GM12865 (cell line): Measurements from ENCODE around the gene FAM171A1.

ENCODE experiments used
- DNase-seq: peaks from one replicate; pipeline ENCODE4 v3.0.0; 2010; ENCODE audit warnings: low read depth
- H3K4me3 ChIP-seq: 2 replicates; pipeline ENCODE4 v1.5.1; 2011; ENCODE audit warnings: mild to moderate bottlenecking, low read depth, low read length, control low read depth
- TF ChIP-seq, protein P1 (sequence below): IDR thresholded peaks from 2 replicates; pipeline ENCODE4 v1.5.1; 2011; ENCODE audit warnings: low read length, control low read depth, low read depth, inconsistent platforms; ENCODE audit not compliant: insufficient read depth; ENCODE audit errors: missing control alignments

Gene FAM171A1

DNA sequence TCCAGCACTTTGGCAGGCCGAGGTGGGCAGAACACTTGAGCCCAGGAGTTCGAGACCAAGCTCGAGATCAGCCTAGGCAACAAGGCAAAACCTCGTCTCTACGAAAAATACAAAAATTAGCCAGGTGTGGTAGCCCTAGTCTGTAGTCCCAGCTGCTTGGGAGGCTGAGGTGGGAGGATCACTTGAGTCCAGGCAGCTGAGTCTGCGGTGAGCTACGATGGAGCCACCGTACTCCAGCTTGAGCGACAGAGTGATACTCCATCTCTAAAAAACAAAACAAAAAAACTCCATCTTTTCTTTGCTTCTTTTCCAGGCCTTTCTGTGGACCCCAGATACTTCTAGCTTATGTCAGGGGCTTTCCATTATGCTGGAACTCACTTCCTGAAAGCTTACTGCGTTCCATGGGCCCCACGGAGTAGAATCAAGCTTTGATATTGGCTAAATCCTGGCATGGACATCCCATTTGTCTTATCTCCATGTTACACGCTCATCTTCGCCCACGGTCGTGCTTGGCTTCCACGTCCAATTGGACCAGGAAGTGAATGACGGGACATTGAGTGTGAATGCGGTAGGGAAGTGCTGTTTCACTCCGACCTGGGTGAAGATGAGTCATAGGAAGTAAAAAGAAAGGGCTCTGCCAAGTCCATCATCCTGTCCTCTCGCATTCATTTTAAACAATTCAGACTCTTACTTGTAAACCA is 45.7 kb downstream of the FAM171A1 start:
- TF ChIP-seq, protein P1, sequence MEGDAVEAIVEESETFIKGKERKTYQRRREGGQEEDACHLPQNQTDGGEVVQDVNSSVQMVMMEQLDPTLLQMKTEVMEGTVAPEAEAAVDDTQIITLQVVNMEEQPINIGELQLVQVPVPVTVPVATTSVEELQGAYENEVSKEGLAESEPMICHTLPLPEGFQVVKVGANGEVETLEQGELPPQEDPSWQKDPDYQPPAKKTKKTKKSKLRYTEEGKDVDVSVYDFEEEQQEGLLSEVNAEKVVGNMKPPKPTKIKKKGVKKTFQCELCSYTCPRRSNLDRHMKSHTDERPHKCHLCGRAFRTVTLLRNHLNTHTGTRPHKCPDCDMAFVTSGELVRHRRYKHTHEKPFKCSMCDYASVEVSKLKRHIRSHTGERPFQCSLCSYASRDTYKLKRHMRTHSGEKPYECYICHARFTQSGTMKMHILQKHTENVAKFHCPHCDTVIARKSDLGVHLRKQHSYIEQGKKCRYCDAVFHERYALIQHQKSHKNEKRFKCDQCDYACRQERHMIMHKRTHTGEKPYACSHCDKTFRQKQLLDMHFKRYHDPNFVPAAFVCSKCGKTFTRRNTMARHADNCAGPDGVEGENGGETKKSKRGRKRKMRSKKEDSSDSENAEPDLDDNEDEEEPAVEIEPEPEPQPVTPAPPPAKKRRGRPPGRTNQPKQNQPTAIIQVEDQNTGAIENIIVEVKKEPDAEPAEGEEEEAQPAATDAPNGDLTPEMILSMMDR: no peak
- no peak overlapping the region for H3K4me3 ChIP-seq
- DNase-seq: no peak

DNA sequence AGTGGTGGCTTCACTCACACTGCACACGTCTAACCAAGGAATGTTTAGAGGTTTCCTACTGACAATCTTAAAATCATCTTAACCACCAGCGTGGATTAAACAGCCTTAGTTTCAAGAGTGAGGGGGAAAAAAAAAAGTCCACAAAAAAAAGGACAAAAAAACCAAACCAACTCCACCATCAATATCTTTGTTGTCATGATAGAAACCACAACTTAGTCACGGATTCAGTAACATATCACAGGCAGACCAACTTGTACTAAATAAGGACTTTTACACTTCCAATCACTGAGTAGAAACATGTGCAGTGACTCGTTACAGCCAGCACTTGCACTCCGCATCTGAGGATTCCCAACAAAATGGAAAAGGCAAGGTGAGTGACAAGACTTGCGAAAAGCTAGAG is 46.5 kb downstream of the FAM171A1 start:
- no peak for DNase-seq
- H3K4me3 ChIP-seq: no peak overlapping the region
- TF ChIP-seq, protein P1: no peak

DNA sequence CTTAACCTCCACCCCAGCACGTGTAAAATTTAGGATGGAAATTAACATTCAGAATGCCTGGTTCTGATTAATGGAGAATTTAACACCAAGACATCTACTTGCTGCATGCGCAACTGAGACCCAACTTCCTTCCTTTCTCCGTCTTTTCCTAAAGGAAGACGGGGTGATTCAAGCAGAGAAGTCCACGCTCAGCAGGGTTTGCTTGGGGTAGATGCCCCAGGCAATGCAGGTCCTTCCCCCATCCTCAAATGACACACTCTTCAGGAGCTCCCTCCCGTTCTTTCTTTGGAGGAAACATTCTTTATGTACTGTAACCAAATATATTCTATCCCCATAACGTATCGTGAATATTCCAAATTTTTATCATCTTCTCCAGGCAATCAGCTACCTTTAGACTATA is 47.0 kb downstream of the FAM171A1 start:
- no peak for DNase-seq
- TF ChIP-seq, protein P1: no peak
- H3K4me3 ChIP-seq: no peak overlapping the region

DNA sequence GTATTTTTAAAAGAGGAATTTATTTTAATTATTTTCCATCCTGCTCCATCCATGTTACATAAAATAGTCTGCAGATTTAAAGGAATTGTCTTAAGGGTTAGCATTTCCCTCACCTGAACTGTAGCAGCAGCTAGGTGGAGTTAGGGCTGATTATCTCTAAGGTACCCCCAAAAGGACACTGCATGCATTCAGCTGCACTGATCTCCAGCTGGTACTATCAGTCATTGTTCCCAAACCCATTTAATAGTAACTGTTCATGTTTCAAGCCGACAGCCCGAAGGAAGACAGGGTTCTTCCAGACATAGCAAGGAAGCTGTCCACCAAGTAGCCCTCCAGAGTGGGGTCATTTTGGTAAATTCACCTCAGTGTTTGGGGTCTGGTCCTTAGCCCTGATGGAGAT is 48.7 kb downstream of the FAM171A1 start:
- TF ChIP-seq, protein P1: no peak
- H3K4me3 ChIP-seq: no peak overlapping the region
- no peak for DNase-seq

DNA sequence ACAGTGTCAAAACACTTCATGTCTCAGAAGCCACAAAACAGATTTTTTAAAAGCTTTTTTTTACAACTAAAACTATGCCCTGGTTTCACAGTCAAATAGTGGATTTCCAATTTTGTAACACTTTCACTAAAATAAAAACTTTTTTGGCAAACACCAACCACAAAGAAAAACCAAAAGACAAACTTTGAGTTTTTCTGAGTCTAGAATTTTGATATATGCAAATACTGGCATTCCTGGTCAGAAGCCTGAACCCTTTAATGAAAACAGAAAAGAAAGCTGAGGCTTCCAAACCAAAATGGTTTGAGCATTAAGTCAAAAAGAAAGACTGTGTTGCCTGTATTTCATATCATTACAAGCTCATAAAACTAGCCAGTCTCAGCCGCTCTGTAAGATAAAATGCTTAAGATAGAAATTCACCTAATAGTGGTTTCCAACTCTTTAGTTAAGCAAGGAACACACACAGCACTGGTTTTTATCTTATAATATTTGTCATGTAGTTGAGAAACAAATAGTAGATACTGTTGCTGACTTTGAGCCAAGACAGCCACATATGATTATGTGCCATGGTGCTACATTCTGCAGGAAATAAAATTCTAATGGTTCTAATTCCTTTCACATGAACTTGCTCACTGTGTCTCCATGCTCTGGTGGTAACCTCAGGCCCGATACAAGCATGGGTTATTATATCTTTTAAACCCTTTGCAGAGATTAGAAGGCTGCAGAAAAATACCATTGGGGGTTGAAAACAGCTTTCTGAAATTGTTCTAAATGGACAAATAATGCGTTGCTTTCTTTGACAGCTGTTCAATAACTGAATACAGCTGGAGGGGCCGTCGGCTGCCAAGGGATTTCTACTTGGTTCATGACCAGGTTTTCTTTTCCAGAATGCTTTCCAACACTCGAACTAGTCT is 49.4 kb downstream of the FAM171A1 start:
- no peak overlapping the region for H3K4me3 ChIP-seq
- TF ChIP-seq, protein P1: no peak
- DNase-seq: no peak

DNA sequence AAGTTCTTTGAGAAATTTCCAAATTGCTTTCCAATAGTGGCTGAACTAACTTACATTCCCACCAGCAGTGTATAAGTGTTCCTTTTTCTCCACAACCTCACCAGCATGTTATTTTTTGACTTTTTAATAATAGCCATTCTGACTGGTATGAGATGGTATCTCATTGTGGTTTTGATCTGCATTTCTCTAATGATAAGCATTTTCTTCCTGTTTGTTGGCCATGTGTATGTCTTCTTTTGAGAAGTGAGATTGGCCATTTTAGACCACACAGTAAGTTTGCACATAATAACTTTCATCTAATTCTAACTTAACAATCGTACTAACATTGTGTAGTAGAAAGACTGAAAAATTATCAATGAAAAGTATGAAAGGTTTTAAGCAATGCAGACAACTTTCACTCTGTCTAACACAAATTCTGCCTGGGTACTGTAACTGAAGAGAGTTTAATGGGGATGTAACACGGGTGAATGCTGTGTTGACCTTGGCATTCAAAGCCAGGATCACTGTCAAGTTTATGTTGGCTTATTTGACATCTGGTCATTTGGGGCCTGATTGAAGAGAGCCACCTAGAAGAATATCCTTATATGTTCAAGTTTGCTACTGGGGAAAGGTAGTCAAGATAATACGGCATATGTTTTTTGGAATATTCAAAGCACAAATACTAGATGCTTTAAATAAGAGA is 50.4 kb downstream of the FAM171A1 start:
- TF ChIP-seq, protein P1: no peak
- DNase-seq: no peak
- no peak overlapping the region for H3K4me3 ChIP-seq
